Measurements from ENCODE around the gene TGM4.

The TGM4 gene

DNA sequence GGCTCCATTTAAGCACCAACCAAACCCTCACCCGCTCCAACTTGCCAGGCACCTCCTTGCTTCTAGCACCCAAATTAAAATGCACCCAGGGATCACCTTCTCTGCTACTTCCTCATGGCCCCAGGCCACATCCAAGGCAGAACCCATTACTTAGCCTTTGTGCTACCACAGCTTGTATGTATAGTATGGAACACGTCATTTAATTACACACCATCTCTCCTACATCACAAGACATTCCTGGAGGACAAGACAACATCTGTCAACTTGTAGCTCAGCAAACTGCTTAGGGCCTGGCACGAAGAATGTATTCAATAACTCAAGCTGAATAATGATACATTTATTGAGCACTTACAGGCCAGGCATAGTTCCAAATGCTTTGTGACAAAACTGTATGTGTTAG lies 78.3 kb downstream of the TGM4 start:
- TF ChIP-seq, protein P1, sequence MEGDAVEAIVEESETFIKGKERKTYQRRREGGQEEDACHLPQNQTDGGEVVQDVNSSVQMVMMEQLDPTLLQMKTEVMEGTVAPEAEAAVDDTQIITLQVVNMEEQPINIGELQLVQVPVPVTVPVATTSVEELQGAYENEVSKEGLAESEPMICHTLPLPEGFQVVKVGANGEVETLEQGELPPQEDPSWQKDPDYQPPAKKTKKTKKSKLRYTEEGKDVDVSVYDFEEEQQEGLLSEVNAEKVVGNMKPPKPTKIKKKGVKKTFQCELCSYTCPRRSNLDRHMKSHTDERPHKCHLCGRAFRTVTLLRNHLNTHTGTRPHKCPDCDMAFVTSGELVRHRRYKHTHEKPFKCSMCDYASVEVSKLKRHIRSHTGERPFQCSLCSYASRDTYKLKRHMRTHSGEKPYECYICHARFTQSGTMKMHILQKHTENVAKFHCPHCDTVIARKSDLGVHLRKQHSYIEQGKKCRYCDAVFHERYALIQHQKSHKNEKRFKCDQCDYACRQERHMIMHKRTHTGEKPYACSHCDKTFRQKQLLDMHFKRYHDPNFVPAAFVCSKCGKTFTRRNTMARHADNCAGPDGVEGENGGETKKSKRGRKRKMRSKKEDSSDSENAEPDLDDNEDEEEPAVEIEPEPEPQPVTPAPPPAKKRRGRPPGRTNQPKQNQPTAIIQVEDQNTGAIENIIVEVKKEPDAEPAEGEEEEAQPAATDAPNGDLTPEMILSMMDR (conservative IDR thresholded peaks at IDR 0.05; ENCODE audit: low read depth) = no peak
- DNase-seq (ENCODE audit: low spot score) = no peak
- ChIA-PET POLR2A (ENCODE audit: low non-redundant PET) (no interaction called here), CTCF (no interaction called here)
- no peak overlapping the region for H3K27ac ChIP-seq

- no peak overlapping the region for H3K27ac ChIP-seq
- ChIA-PET CTCF (no interaction called here), POLR2A (ENCODE audit: low non-redundant PET) (no interaction called here)
- no peak for DNase-seq (ENCODE audit: low spot score)
- TF ChIP-seq, protein P1 (conservative IDR thresholded peaks at IDR 0.05; ENCODE audit: low read depth) = no peak
These were observed 79.9 kb downstream of the TGM4 start for GRCh38 chr3:44954304-44954703.

DNA sequence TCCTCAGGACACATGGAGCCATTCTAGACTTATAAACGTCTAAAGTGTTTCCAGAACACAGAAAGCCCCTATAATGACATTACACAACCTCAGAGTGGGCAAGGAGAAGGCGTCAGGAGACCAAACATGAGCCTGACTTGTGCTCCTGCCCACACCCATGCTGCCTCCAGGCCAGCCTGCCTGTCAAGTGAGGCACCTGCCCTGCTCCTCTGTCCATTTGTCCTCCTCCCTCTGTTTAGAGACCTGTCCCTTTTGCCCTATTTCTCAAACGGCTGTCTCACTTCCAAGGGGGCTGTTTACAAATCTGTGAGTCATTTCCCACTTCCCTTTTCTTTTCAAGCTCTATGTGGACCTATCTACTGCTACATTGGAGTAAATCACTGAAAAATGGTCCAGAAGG lies 80.6 kb downstream of the TGM4 start:
- no peak overlapping the region for H3K27ac ChIP-seq
- ChIA-PET CTCF (no interaction called here), POLR2A (ENCODE audit: low non-redundant PET) (no interaction called here)
- TF ChIP-seq, protein P1 (conservative IDR thresholded peaks at IDR 0.05; ENCODE audit: low read depth) = no peak
- DNase-seq (ENCODE audit: low spot score) = peak; percentile 12

- ChIA-PET CTCF (interaction anchor here (0.6 kb wide), 1 partner anchor 18 kb away, joined by 4 read pairs; no protein-coding TSS in a partner anchor), POLR2A (ENCODE audit: low non-redundant PET) (no interaction called here)
- TF ChIP-seq, protein P1 (conservative IDR thresholded peaks at IDR 0.05; ENCODE audit: low read depth) = no peak
- DNase-seq (ENCODE audit: low spot score) = no peak
- H3K27ac ChIP-seq = no peak overlapping the region
These were observed 81.5 kb downstream of the TGM4 start for GRCh38 chr3:44955917-44956316.

DNA sequence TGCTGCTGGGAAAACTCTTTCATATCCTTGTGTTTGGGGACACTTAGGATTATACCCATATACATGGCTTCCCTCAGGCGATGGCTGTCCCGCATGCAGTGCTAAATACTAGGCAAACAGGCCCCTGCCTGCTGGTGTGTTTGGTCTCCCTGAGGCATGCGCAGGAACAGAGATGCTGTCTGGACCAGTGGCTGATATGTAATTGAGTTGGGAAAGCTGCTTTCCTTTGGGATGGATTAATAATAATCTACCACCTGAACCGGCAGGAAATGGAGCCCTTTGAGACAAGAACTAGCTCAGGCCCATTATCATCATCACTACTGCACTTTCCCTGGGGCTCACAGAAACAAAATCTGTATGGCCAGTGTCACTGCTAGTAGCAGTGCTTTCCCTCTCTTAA lies 83.6 kb downstream of the TGM4 start:
- TF ChIP-seq, protein P1 (conservative IDR thresholded peaks at IDR 0.05; ENCODE audit: low read depth) = no peak
- ChIA-PET CTCF (interaction anchor here (0.6 kb wide), 1 partner anchor 26 kb away, joined by 3 read pairs; no protein-coding TSS in a partner anchor), POLR2A (ENCODE audit: low non-redundant PET) (no interaction called here)
- H3K27ac ChIP-seq = no peak overlapping the region
- DNase-seq (ENCODE audit: low spot score) = no peak

- H3K27ac ChIP-seq = no peak overlapping the region
- TF ChIP-seq, protein P1 (conservative IDR thresholded peaks at IDR 0.05; ENCODE audit: low read depth) = no peak
- POLR2A ChIA-PET (ENCODE audit: low non-redundant PET) = no interaction called here
- CTCF ChIA-PET = interaction anchor here (0.6 kb wide), 1 partner anchor 25 kb away, joined by 3 read pairs; no protein-coding TSS in a partner anchor
- DNase-seq (ENCODE audit: low spot score) = no peak
These were observed 84.0 kb downstream of the TGM4 start for GRCh38 chr3:44958386-44958785.
